Erythroblast (primary cell): ENCODE results near the gene ZDHHC11.
"Not testable (repeated sequence)": the region's sequence is repeated elsewhere in the genome, so short reads cannot be mapped to it uniquely, and the experiment has no call there.

Experiments used
- DNase-seq, 2 experiments: peaks; one replicate each; lab custom pipeline; 2025; lab: John Stamatoyannopoulos, UW
- GATA1 ChIP-seq: IDR thresholded peaks from 2 replicates; pipeline ENCODE4 v1.6.1; 2011; ENCODE audit warnings: low read depth, mild to moderate bottlenecking, control low read depth, low read length, moderate library complexity
- POLR2A ChIP-seq: IDR thresholded peaks from 2 replicates; pipeline ENCODE4 v1.6.1; 2011; ENCODE audit warnings: mild to moderate bottlenecking, low read length

Gene ZDHHC11

DNA sequence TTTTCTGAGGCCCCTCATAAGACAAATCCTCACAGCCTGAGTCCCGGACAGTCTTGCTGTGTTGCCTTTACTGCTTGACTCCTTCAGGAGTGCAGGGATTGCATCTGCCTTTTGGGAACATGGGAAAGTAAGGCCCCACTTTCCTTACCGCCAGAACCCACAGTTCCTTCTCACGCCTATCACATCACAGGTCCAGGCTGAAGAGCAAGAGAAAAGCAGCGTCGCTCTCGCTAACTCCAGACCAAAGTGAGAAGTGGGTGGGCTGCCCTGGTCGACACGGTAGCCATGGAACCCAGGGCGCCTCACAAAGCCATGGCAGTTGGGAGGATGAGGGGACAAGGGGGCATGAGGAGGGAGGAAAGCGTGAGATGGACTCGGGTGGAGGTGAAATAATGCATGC, 7.9 kb upstream of the ZDHHC11 start:
- DNase-seq, result no peak
- TF ChIP-seq GATA1, result no peak
- TF ChIP-seq POLR2A, result no peak

DNA sequence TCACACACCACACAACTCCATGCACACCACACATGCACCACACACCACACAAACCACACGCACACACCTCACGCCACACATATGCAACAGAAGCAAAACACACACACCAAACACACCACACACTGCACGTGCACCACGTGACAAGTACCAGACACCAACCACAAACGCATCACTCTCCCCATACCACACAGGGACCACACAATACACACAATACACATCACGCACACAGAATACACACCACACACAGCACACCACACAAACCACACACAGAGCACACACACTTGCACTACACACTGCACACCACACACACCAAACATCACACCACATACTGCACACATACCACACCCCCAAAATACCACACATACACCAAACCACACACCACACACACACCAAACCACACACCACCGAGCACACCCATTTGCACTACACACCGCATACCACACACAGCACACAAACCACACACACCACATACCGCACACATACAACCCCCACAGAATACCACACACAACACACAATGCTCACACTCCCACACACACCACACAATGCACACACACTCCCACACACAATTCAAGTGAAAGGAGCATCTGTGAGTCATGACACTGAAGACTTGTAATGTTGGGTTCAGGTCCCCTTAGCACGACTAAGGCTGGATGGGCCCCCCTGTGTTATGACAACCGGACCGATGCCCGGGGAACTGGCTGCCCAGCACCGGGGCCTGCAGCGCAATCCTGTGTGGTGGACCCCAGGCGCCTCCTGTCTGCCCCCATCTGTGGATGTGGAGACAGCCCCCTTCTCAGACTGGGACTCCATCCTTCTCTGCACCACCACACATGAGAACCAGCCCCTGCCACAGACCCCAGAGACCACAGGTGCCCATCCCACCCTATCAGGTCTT, 6.0 kb upstream of the ZDHHC11 start:
- no peak for TF ChIP-seq POLR2A
- no peak for TF ChIP-seq GATA1
- DNase-seq, result no peak

DNA sequence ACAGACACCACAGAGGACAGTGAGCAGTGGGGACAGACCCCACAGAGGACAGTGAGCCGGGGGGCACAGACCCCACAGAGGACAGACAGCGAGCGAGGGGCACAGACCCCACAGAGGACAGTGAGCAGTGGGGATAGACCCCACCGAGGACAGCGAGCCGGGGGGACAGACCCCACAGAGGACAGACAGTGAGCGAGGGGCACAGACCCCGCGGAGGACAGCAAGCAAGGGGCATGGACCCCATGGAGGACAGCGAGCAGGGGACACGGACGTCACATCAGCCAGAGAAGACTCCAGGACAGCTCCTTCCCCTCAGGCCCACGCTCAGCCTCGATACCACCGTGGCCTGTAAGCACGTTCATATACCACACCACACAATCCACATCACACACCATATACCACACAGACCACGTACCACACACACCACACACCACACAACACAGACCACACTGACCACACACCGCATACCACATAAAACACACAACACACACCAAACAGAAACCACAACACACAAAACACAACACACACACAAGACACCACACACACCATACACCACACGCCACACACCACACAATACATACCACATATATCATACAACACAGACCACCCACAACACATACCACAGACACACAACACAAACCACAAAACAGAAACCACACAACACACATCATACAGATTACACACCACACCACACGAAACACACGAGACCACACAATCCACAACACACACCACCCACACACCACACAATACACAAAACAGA, 5.2 kb upstream of the ZDHHC11 start:
- peak in 1 of 2 experiments; percentile 36 for DNase-seq
- TF ChIP-seq GATA1 (no peak), POLR2A (no peak)

DNA sequence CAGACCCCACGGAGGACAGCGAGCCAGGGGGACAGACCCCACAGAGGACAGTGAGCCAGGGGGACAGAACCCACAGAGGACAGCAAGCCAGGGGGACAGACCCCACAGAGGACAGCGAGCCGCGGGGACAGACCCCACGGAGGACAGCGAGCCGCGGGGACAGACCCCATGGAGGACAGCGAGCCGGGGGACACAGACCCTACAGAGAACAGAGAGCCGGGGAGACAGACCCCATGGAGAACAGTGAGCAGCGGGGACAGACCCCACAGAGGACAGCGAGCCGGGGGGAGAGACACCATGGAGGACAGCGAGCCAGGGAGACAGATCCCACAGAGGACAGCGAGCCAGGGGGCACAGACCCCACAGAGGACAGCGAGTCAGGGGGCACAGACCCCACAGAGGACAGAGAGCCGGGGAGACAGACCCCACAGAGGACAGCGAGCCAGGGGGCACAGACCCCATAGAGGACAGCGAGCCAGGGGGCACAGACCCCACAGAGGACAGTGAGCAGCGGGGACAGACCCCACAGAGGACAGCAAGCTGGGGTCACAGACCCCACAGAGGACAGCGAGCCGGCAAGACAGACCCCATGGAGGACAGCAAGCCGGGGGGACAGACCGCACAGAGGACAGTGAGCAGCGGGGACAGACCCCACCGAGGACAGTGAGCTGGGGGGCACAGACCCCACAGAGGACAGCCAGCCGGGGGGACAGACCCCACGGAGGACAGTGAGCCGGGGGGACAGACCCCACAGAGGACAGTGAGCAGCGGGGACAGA, 4.4 kb upstream of the ZDHHC11 start:
- no peak for TF ChIP-seq POLR2A
- no peak for TF ChIP-seq GATA1
- DNase-seq, result no peak

DNA sequence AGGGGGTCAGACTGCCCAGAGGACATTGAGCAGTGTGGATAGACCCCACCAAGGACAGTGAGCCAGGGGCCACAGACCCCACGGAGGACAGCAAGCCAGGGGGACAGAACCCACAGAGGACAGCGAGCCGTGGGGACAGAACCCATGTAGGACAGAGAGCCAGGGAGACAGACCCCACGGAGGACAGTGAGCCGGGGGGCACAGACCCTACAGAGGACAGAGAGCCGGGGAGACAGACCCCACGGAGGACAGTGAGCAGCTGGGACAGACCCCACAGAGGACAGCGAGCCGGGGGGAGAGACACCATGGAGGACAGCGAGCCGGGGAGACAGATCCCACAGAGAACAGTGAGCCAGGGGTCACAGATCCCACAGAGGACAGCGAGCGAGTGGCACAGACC, 3.4 kb upstream of the ZDHHC11 start:
- TF ChIP-seq GATA1 (no peak), POLR2A (no peak)
- DNase-seq, result no peak

DNA sequence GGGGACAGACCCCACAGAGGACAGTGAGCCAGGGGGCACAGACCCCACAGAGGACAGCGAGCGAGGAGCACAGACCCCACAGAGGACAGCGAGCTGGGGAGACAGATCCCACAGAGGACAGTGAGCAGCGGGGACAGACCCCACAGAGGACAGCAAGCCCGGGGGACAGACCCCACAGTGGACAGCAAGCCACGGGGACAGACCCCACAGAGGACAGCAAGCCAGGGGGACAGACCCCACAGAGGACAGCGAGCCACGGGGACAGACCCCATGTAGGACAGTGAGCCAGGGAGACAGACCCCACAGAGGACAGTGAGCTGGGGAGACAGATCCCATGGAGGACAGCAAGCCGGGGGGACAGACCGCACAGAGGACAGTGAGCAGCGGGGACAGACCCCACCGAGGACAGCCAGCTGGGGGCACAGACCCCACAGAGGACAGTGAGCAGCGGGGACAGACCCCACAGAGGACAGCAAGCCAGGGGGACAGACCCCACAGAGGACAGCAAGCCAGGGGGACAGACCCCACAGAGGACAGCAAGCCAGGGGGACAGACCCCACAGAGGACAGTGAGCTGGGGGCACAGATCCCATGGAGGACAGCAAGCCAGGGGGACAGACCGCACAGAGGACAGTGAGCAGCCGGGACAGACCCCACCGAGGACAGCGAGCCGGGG, 2.8 kb upstream of the ZDHHC11 start:
- DNase-seq, result not testable (repeated sequence)

DNA sequence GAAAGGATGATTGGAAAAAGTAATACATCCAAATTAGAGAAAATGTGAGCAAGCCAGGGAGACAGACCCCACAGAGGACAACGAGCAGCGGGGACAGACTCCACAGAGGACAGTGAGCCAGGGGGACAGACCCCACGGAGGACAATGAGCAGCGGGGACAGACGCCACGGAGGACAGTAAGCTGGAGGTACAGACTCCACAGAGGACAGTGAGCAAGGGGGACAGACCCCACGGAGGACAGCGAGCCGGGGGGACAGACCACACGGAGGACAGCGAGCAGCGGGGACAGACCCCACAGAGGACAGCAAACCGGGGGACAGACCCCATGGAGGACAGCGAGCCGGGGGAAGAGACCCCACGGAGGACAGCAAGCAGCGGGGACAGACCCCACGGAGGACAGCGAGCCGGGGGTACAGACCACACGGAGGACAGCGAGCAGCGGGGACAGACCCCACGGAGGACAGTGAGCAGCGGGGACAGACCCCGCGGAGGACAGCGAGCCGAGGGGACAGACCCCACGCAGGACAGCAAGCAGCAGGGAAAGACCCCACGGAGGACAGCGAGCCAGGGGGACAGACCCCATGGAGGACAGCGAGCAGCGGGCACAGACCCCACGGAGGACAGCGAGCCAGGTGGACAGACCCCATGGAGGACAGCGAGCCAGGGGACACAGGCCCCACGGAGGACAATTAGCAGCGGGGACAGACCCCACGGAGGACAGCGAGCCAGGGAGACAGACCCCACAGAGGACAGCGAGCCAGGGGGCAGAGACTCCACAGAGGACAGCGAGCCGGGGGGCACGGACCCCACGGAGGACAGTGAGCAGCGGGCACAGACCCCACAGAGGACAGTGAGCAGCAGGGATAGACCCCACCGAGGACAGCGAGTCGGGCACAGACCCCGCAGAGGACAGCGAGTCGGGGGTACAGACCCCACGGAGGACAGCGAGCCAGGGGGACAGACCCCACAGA, 1.9 kb upstream of the ZDHHC11 start:
- TF ChIP-seq GATA1 (no peak), POLR2A (no peak)
- DNase-seq, result no peak

DNA sequence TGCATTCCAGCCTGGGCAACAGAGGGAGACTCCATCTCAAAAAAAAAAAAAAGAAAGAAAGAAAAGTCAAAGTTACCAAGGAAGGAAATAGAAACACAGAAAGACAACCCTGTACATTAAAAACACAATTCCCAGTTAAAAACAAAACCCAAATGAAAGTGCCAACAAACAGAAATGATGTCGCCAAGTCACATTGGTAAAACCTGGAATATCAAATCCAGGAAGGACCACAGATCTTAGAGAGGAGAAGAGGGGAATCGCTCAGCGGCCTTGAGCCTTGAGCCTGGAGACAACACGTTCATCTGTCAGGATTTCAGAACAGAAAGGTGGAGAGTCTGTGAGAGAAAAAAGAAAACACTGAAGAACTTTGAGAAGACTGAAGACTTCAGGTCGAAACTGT, 1.2 kb upstream of the ZDHHC11 start:
- TF ChIP-seq POLR2A, result no peak
- DNase-seq, result no peak

DNA sequence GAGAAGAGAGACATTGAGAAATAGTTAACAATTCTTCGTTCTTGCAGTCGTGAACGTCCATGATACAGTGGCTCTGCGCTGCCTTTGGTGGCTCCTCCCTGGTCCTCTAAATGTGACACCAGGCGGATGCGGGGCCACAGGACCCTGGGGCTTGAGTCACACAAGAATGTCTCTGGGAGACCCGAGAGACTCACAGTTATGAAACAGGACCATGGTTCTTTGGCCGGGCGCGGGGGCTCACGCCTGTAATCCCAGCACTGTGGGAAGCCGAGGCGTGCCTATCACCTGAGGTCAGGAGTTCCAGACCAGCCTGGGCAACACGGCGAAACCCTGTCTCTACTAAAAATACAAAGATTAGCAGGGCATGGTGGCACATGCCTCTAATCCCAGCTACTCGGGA, 767 bp upstream of the ZDHHC11 start:
- TF ChIP-seq GATA1, result no peak
- no peak for TF ChIP-seq POLR2A
- DNase-seq, result no peak

DNA sequence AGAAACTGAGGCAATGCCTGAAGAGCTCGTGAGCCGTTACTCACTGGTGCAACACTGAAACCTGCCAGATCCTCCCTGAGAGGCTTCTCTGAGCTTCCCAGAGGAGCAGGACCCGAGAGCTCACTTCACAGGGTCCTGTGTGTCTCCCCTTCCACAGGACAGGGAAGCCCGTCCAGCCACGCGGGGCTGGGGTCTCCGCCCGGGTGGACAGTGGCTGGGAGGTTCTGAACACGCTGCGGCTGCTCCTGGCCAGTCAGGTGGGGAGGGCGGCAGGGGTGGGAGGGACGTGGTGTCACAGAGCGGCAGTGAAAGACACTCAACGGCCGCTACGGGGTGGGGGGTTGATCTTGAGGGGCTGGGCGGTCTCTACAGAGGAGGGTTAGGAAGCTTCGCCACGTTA, 290 bp upstream of the ZDHHC11 start:
- DNase-seq, result no peak
- TF ChIP-seq GATA1 (no peak), POLR2A (no peak)

DNA sequence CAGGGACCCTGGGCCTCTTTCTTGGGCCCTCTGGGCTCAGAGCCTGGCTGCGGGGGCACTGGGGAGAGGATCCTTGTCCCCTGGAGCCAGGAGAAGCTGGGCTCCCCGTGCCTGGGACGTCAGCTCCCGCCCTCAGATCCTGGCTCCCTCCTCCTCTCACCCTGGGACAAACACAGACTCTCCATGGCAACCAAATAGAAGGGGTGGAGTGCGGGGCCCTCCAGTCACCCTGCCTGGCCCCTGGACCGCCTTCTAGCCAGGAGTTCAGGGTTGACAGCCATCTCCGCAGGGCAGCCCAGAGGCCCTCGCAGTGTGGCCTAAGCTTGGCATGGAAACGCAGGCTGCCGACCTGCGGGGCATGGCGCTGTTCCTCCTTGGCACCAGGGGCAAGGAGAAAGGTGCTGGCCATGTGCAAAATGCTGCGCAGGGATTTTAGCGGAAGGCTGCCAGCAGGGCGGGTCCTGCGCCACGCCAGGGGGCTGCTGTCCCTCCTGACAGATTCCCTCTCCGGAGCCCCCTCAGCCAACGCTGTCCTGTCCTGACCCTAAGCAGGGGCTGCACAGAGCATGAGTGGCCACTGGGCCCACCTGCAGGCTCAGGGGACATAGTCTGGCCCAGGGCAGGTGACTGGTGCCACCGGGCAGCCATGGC, 1.0 kb downstream of the ZDHHC11 start:
- TF ChIP-seq POLR2A (no peak), GATA1 (no peak)
- DNase-seq, result no peak

DNA sequence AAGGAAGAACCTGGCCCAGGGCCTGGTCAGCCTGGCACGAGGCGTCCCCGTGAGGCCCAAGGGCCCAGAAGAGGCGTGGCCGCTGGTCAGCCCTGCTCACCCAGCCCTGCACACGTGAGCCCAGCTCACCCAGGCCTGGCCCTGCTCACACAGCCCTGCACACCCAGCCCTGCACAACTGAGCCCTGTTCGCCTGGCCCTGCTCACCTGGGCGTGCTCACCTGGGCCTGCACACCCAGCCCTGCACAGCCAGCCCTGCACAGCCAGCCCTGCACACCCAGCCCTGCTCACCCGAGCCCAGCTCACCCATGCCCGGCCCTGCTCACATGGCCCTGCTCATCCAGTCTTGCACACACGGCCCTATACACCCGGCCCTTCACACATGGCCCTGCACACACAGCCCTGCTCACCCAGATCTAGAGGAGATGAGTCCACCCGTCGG, 2.1 kb downstream of the ZDHHC11 start:
- TF ChIP-seq POLR2A (no peak), GATA1 (no peak)
- no peak for DNase-seq

DNA sequence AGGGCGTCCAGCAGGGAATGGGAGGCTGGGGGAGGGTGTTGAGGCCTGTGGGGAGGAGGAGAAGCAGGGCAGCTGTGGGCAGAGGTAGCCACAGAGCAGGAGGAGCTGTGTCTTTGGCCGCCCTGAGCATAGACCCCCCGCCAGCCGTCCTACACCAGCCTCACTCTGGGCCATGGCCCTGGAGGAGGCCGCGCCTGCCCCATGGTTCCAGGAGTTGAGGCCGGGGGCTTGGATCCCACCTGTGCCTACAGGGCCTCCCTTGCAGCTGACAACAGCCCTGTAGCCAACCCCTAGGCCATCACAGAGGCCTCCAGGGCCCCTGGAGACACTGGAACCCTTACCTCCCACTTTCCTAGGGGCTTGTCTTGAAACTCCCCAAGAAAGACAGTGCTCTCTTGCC, 3.0 kb downstream of the ZDHHC11 start:
- not testable (repeated sequence) for DNase-seq

DNA sequence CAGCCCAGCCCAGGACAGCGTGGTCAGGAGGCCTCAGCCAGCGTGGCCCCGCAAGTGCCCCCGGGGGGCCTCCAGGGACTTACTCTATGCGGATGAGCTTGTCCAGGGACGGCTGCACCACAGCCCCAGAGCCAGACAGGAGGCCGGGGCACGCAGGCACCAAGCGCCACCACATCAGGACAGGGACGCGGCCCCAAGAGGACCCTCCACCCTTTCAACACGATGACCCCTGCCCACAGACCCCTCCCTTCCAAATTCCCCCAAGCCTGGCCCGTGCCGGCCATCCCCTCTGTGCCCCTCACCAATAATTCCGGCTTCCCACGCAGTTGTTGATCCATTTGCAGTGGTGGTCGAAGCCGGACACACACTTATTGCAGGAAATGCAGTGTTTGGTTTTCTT, 3.6 kb downstream of the ZDHHC11 start:
- DNase-seq, result not testable (repeated sequence)

DNA sequence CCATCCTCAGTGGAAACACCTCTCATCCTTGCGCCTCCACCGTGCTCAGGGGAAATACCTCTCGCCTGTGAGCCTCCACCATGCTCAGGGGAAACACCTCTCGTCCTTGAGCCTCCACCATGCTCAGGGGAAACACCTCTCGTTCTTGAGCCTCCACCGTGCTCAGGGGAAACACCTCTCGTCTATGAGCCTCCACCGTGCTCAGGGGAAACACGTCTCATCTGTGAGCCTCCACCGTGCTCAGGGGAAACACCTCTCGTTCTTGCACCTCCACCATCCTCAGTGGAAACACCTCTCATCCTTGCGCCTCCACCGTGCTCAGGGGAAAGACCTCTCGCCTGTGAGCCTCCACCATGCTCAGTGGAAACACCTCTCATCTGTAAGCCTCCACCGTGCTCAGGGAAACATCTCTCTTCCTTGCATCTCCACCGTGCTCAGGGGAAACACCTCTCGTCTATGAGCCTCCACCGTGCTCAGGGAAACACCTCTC, 4.1 kb downstream of the ZDHHC11 start:
- DNase-seq, result not testable (repeated sequence)

DNA sequence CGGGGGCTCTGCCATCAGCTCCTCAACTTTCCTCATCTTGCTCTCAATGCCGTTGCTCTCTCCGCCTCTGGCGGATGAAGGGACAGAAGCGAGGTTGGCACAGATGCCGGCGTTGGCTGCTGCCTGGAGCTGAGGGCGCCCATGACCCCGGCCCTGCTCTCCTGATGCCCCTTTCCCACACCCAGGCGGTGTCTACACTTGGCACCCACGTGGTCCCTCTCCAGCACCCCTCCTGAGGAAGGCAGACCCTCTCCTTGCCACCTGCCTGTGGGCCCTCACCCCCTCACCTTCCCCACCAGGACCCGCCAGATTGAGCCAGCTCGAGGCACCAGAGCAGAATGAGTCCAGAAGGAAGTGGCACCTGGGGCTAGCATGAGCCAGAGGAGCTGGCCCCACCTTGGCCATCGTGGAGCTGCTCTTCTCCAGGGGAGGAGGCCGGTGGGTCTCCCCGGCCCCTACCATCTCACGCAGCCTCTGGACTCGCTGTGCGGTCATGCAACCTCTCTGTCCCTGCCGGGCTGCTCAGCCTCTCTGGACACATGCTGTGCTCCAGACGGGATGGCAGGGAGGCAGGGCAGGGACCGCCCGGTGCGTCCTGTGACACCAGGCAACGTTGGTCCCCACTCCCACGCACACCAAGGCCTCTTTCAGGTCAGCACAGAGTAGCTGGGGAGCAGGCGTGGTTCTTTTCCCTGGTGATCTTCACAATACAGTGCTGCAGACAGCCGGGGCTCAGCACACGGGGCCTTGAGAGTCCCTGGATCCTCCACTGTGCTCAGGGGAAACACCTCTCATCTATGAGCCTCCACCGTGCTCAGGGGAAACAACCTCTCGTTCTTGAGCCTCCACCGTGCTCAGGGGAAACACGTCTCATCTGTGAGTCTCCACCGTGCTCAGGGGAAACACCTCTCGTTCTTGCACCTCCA, 4.8 kb downstream of the ZDHHC11 start:
- DNase-seq, result not testable (repeated sequence)
